Dermis microvascular lymphatic vessel endothelial cell (primary cell): ENCODE results near the gene SEC24D. TPM values are rescaled to one million over a fixed set of nuclear protein-coding genes. Genes with fewer than 3 reads are reported as not detected.
A peak's percentile ranks its signal among the peaks of the same experiment; 100 is the strongest.

Experiments
- DNase-seq, 2 donors: peaks; one replicate each; pipeline versions ENCODE4 v3.0.0 to v3.0.0-alpha.2; 2010; ENCODE audit warnings: low read depth in 2 of 2
- total RNA-seq: library from RNA; depleted of rRNA; stranded (reverse); fragments of >200 nt; gene quantifications from 2 replicates; pipeline ENCODE4 v1.2.1, GENCODE V29; 2014

SEC24D gene
- total RNA-seq, 1 donor from 2014 or later, result 27.3 TPM

DNA sequence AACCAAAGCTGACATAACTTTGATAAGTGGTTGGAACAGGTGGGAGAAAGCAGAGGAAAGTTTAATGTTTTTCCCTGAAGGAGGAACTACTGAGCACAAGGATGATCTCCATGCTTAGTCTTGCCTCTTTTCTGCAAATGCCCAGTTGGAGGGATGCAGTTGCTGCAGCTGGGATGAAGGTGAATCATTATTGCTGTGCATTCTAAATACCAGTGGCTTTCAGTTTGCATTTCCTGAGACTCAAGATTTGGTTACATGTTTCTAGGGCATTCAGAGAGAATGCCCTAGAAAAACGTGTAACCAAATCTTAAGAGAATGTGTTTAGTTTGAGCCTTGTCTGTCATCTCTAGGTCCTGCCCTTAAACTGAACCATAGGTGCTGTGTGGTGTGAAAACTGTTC, 108.6 kb downstream of the SEC24D start:
- no peak for DNase-seq

GRCh38 chr4:118723369-118723768, 112.6 kb downstream of the SEC24D start:
- DNase-seq, result no peak

DNA sequence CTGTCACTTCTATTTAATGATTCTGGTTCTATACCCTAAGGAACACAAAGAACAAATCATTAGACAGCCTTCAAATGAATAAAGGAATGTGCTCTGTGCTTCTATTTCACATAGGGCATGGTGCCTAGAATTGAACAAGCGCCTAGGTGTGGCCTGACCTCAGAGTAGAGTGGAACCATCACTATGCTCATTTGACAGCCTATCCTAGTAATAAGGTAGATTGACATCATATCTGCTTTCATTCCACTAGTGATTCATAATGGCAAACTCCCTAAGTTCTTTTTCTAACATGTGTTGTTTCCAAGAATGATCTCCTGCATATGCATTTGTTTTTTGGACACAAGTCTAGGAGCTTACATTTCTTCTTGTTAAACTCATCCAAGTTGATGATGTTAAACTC, 114.2 kb downstream of the SEC24D start:
- no peak for DNase-seq

GRCh38 chr4:118718511-118719170, 117.3 kb downstream of the SEC24D start:
- DNase-seq, result no peak

- no peak for DNase-seq
Observed at GRCh38 chr4:118716304-118716703, 119.6 kb downstream of the SEC24D start.

GRCh38 chr4:118714682-118715081, 121.2 kb downstream of the SEC24D start:
- no peak for DNase-seq

DNA sequence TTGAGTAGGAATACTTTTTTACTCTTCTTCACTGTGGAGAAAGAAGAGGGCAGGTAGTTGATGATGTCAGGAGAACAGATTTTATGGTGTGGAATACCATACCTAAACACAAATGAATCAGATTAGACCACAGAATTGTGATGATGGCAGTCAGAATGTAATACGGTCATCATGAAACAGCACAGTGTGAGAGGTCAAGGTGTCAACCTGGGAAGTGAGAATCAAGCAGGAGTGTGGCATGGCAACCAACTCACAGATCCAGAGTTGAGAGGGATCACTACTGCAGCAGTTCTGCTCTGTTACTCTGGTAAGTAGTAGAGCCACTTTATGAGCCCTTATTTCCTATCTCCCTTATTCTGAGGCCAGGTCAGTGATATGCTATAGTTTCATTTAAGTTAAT, 123.1 kb downstream of the SEC24D start:
- no peak for DNase-seq

DNA sequence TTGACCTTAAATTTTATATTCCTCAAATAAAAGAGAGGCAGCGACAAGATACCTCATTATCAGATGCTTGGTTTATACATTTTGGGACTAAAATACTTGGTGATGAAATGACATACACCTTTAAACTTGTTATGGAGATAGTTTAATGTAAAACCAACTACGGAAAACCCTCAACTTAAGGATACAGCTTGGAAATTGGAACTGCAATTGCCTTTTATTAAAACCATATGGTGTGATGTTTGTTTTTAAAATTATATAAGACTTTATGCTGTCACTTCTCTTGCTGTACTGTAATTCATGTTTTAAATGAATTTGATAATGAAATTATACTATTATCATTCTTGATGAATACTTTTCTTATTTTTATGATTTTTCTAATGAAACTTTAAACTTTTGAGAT, 124.9 kb downstream of the SEC24D start:
- no peak for DNase-seq

- DNase-seq, result no peak
Observed at GRCh38 chr4:118703118-118703517, 132.8 kb downstream of the SEC24D start.

DNA sequence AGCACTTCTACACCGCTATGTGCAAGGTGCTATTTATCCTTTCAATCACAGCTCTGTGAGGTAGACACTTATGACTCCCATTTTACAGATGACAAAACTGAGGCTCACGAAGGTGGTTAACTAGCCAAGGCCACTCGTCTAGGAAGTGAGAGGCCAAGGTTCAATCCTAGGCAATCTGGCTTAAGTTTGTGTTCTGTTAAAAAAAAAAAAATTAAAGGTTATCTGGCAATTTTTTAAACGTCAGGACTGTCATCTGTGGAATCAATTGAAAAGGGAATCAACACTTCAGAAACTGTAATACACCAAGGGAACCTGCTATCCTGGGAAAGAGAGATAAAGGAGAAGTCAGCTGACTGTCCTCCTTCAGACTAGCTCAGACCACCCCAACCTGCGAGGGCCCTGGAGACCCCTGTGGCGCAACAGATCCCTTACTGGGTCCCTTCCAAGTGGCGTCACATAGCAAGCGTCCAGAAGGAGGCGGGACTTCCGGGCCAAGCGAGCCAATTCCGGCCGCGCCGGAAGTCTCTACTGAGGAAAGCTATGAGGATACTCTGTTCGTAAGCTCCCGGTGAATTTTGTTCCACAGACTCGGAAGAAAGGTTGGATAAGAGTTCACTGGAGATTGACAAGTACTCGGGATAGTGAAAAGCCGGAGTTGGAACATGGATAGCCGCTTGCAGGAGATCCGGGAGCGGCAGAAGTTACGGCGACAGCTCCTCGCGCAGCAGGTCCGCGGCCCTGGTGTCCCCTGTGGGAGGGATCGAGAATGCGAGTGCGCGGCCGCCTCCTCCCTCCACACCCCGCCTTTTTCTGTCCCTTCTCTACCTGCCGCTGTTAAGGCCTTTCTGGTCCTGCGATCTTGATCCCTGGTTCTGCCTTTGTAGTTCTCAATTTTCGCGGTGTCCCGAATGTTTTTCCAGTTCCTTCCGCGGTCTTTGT, 150.8 kb downstream of the SEC24D start, which contains the start of gene METTL14:
TSS of gene METTL14 (plus strand) at position 520 of the 939 bp plus-strand sequence. CDS start at position 663, 143 bp downstream.
- DNase-seq, result peak; percentile 84 to 90

DNA sequence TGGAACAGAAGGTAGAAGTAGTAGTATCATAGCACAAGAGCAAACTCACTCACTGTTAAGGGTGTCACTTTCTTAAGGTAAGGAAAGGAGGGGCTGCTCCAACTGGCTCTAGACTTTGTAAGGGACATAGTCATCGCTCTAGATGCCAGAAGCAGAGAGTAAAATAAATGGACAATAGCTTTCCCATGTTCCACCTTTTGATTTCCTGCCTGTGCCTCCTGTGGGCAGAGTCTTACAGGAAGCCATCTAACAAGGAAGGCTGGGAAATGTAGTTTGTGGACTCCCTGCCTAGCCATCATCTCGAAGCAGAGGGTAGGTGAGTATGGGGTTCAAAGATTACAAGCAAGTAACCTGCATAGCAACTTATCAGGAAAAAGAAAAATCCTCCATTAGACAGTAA, 152.4 kb downstream of the SEC24D start:
- DNase-seq, result no peak

GRCh38 chr4:118682928-118683327, 153.0 kb downstream of the SEC24D start:
- peak in 1 of 2 donors; percentile 9 for DNase-seq

DNA sequence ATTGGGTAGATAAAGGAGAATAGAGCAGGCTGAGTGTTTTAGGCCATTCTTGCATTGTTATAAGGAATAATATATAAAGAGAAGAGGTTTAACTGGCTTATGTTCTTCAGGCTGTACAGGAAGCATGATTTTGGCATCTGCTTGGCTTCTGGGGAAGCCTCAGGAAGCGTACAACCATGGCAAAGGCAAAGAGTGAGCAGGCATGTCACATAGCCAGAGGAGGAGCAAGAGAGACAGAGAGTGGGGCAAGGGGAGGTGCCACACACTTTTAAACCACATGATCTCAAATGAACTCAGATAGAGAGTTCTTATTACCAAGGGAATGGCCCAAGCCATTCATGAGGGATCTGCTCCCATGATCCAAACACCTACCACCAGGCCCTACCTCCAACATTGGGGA, 155.1 kb downstream of the SEC24D start:
- no peak for DNase-seq

DNA sequence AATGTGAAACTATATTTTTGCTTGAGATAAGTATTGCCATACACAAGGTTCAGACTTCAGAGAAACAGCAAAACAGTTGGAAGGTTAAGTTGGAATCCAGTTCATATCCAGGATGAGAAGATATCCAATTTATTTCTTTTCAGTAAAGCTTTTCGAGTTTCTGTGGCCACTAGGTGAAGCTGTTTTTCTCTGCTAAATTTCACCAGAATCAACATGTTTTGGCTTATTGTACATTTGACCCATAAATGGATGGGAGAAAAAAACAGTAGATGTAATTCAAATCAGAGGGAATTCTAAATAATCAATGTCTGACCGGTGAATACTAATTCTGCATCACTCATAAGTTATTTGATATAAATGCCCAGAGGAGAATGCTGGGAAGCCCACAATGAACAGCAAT, 159.8 kb downstream of the SEC24D start:
- no peak for DNase-seq

Other genes starting within 250 kb of the SEC24D start
- 11.2 and 12.5 TPM in 2 replicates for gene METTL14, start 150.7 kb downstream of the SEC24D start, total RNA-seq
- gene SYNPO2, start 52.7 kb upstream of the SEC24D start, total RNA-seq, result under 0.01 TPM in 2 replicates